Measurements from ENCODE around the gene AK8. TPM values are rescaled to one million over a fixed set of nuclear protein-coding genes. Genes with fewer than 3 reads are reported as not detected.

The AK8 gene
- total RNA-seq, result 0.93 and 1.0 TPM in 2 replicates

- intact Hi-C loops (cut with micrococcal nuclease), result loop anchor here (1.0 to 5.0 kb wide), 6 partner anchors 10 to 636 kb away; partner anchors contain the start of genes GTF3C4, TSC1 and TTF1
- no peaks in the 10 kb centered on the region for H3K27me3 Mint-ChIP-seq
- peaks cover 17% of the 10 kb centered on the region for H3K4me1 Mint-ChIP-seq
- H3K36me3 Mint-ChIP-seq (ENCODE audit: low read depth), result no peaks in the 10 kb centered on the region
- H3K27ac Mint-ChIP-seq, result peak within 1 kb of the TSS; percentile 70
- peak; percentile 87 for DNase-seq
- ChIA-PET CTCF (interaction anchor here (1.3 kb wide), 1 partner anchor 29 kb away, joined by 4 read pairs; no protein-coding TSS in a partner anchor), POLR2A (interaction anchor here (2.8 to 3.2 kb wide), 2 partner anchors 10 to 208 kb away, joined by 18 read pairs; partner anchors contain the start of genes DDX31 and GTF3C4)
- no peaks in the 10 kb centered on the region for H3K9me3 Mint-ChIP-seq
- peak; percentile 85 for ATAC-seq (ENCODE audit: low read depth)
- no peak for TF ChIP-seq CTCF (IDR thresholded peaks at IDR 0.05)
- peak within 1 kb of the TSS; percentile 82 for H3K4me3 Mint-ChIP-seq
These were observed at the start of gene AK8 for GRCh38 chr9:132877824-132878694. AK8 (minus strand) TSS chr9:132878284; CDS start chr9:132878255, 29 bp downstream.

GRCh38 chr9:132927704-132928103 lies 49.6 kb upstream of the AK8 start:
- H3K27me3 Mint-ChIP-seq, result no peaks in the 10 kb centered on the region
- peaks cover 81% of the 10 kb centered on the region for H3K36me3 Mint-ChIP-seq (ENCODE audit: low read depth)
- ATAC-seq (ENCODE audit: low read depth), result no peak
- CTCF ChIA-PET, result no interaction called here
- no peaks in the 10 kb centered on the region for H3K9me3 Mint-ChIP-seq
- intact Hi-C loops (cut with micrococcal nuclease), result no loop called here
- H3K4me1 Mint-ChIP-seq, result no peaks in the 10 kb centered on the region
- TF ChIP-seq CTCF (IDR thresholded peaks at IDR 0.05), result no peak
- POLR2A ChIA-PET, result no interaction called here
- DNase-seq, result no peak
- no peak overlapping the region for H3K4me3 Mint-ChIP-seq
- no peak overlapping the region for H3K27ac Mint-ChIP-seq

- intact Hi-C loops (cut with micrococcal nuclease), result no loop called here
- ATAC-seq (ENCODE audit: low read depth) (no peak), DNase-seq (no peak)
- Mint-ChIP-seq H3K9me3 (no peaks in the 10 kb centered on the region), H3K36me3 (ENCODE audit: low read depth) (peaks cover 88% of the 10 kb centered on the region), H3K4me1 (no peaks in the 10 kb centered on the region), H3K27ac (no peak overlapping the region), H3K27me3 (no peaks in the 10 kb centered on the region), H3K4me3 (no peak overlapping the region)
- ChIA-PET POLR2A (interaction anchor here (0.7 kb wide), 1 partner anchor 21 kb away, joined by 3 read pairs; no protein-coding TSS in a partner anchor), CTCF (interaction anchor here (0.6 to 1.5 kb wide), 2 partner anchors 21 to 658 kb away, joined by 3 read pairs; no protein-coding TSS in a partner anchor)
- TF ChIP-seq CTCF (IDR thresholded peaks at IDR 0.05), result no peak
These were observed 45.3 kb upstream of the AK8 start for GRCh38 chr9:132923346-132923902.

GRCh38 chr9:132919614-132920268 lies 41.7 kb upstream of the AK8 start:
- CTCF ChIA-PET, result interaction anchor here (0.7 kb wide), 1 partner anchor 17 kb away, joined by 3 read pairs; no protein-coding TSS in a partner anchor
- intact Hi-C loops (cut with micrococcal nuclease), result no loop called here
- TF ChIP-seq CTCF (IDR thresholded peaks at IDR 0.05), result no peak

More at GRCh38 chr9:132919614-132920268, 41.7 kb upstream of the AK8 start:
- no peak overlapping the region for H3K4me3 Mint-ChIP-seq
- H3K27me3 Mint-ChIP-seq, result no peaks in the 10 kb centered on the region
- peaks cover 89% of the 10 kb centered on the region for H3K36me3 Mint-ChIP-seq (ENCODE audit: low read depth)
- ATAC-seq (ENCODE audit: low read depth) (no peak), DNase-seq (no peak)
- H3K27ac Mint-ChIP-seq, result no peak overlapping the region
- no peaks in the 10 kb centered on the region for H3K4me1 Mint-ChIP-seq
- no peaks in the 10 kb centered on the region for H3K9me3 Mint-ChIP-seq
- POLR2A ChIA-PET, result no interaction called here

All from activated B cell treated with CpG ODN at 0.5 μM for 24 hours (primary cell).